ENCODE results near the gene ACSM3. TPM values are rescaled to one million over a fixed set of nuclear protein-coding genes. Genes with fewer than 3 reads are reported as not detected.
A peak's percentile ranks its signal among the peaks of the same experiment; 100 is the strongest.

The ACSM3 gene
- total and polyA plus RNA-seq, 4 donors: 1.7 to 5.2 (median 3.8) TPM

DNA sequence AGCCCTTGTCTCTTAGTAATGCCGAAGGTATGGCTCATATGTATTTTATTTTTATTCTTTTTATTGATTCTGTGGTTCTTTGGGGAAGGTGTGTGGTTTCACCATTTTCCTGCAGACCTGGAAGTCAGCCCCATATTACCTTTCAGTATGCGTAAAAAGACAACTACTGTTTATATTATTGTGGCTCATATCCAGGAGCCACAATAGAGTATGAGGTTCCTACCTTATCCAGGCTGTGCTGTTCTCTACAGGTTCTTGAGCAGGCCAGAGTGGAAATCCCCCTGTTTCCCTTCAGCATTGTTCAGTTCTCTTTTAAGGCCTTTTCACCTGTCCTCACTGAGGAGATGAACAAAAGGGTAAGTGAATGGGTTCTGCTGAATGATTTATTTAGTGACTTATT is 75.7 kb downstream of the ACSM3 start:
- Histone ChIP-seq H3K4me1 (ENCODE audit: control insufficient read depth, insufficient read depth, low read length) (no peaks in the 10 kb centered on the region), H3K36me3 (ENCODE audit: control insufficient read depth, insufficient read depth, low read length) (peaks cover 12% of the 10 kb centered on the region), H3K9me3 (ENCODE audit: control insufficient read depth, insufficient read depth, low read length) (peaks cover 2% of the 10 kb centered on the region), H3K27ac (ENCODE audit: low read depth, low read length) (no peak overlapping the region), H3K4me3 (ENCODE audit: low read depth, low read length) (no peak overlapping the region), H3K27me3 (ENCODE audit: control insufficient read depth, insufficient read depth, low read length) (no peaks in the 10 kb centered on the region)
- no CpG with 5 or more reads among the region's 2 CpGs for WGBS (ENCODE audit: insufficient coverage)
- DNase-seq (ENCODE audit: low read depth in 4 of 6, low spot score in 6 of 6): no peak

- no peak overlapping the region for H3K4me3 ChIP-seq (ENCODE audit: low read depth, low read length)
- H3K27ac ChIP-seq (ENCODE audit: low read depth, low read length): no peak overlapping the region
- no peaks in the 10 kb centered on the region for H3K4me1 ChIP-seq (ENCODE audit: control insufficient read depth, insufficient read depth, low read length)
- no peak for DNase-seq (ENCODE audit: low read depth in 4 of 6, low spot score in 6 of 6)
- peaks cover 11% of the 10 kb centered on the region for H3K36me3 ChIP-seq (ENCODE audit: control insufficient read depth, insufficient read depth, low read length)
- no peaks in the 10 kb centered on the region for H3K9me3 ChIP-seq (ENCODE audit: control insufficient read depth, insufficient read depth, low read length)
- no peaks in the 10 kb centered on the region for H3K27me3 ChIP-seq (ENCODE audit: control insufficient read depth, insufficient read depth, low read length)
- WGBS (ENCODE audit: insufficient coverage): no CpG with 5 or more reads among the region's 2 CpGs
Measured at GRCh38 chr16:20844054-20844453, 80.2 kb downstream of the ACSM3 start.

DNA sequence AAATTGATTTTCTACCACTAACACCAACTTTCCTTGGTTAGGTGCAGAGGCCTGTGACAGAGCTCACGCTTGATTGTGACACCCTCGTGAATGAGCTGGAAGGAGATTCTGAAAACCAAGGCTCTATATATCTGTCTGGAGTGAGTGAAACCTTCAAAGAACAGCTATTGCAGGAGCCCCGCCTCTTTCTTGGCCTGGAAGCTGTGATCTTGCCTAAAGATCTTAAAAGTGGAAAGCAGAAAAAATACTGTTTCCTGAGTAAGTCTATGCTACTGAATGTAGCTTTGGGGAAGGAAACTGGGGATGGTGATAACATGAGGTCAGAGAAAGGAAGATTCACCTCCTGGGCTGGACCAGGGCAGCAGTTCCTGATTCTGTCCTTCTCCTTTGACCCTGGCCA is 80.8 kb downstream of the ACSM3 start:
- H3K27me3 ChIP-seq (ENCODE audit: control insufficient read depth, insufficient read depth, low read length): no peaks in the 10 kb centered on the region
- 83% methylated on average over 3 of the region's 3 CpGs for WGBS (ENCODE audit: insufficient coverage)

DNA sequence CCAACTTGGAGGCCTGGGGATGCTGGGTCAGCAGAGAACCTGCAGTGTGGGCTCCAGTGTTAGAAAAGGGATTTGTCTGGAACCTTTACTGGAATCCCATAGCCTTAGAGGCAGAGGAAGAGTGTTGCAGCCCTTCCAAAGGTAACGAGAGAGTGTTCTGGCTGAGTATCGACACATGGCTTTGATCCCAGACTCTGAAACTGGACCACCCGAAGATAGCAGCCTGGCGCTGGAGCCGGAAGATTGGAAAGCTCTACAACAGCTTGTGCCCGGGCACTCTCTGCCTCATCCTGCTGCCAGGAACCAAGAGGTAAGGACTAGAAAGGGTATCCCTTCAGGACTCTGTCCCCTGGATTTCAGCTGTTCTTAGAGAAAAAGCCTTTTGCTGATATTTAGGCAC is 82.2 kb downstream of the ACSM3 start:
- H3K9me3 ChIP-seq (ENCODE audit: control insufficient read depth, insufficient read depth, low read length): no peaks in the 10 kb centered on the region
- peaks cover 13% of the 10 kb centered on the region for H3K36me3 ChIP-seq (ENCODE audit: control insufficient read depth, insufficient read depth, low read length)
- H3K27me3 ChIP-seq (ENCODE audit: control insufficient read depth, insufficient read depth, low read length): no peaks in the 10 kb centered on the region
- WGBS (ENCODE audit: insufficient coverage): 84% methylated on average over 6 of the region's 6 CpGs
- no peaks in the 10 kb centered on the region for H3K4me1 ChIP-seq (ENCODE audit: control insufficient read depth, insufficient read depth, low read length)
- no peak overlapping the region for H3K4me3 ChIP-seq (ENCODE audit: low read depth, low read length)
- DNase-seq (ENCODE audit: low read depth in 4 of 6, low spot score in 6 of 6): peak in 1 of 6 donors; percentile 33
- no peak overlapping the region for H3K27ac ChIP-seq (ENCODE audit: low read depth, low read length)

More for the DNA sequence above, 80.8 kb downstream of the ACSM3 start:
- Histone ChIP-seq H3K36me3 (ENCODE audit: control insufficient read depth, insufficient read depth, low read length) (peaks cover 13% of the 10 kb centered on the region), H3K27ac (ENCODE audit: low read depth, low read length) (no peak overlapping the region), H3K9me3 (ENCODE audit: control insufficient read depth, insufficient read depth, low read length) (no peaks in the 10 kb centered on the region), H3K4me1 (ENCODE audit: control insufficient read depth, insufficient read depth, low read length) (no peaks in the 10 kb centered on the region), H3K4me3 (ENCODE audit: low read depth, low read length) (no peak overlapping the region)
- DNase-seq (ENCODE audit: low read depth in 4 of 6, low spot score in 6 of 6): no peak

DNA sequence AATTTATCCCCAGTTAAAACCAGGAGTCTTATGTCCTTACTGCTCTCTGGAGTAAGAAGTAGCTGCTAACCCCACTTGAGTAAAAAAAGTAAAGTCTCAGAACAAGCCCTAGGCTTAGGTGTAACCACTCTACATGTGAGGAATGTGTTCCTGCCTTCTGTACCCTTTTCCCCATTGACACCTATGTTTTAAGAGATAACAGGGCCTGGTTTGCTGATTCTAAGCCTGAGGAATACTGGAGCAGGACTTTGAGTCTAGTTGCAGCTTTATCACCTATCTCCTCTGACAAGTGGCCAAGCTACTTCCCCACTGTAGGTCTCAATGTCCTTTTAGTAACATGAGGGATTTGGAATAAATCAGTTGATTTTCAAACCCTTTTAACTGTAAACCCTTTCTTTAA is 82.7 kb downstream of the ACSM3 start:
- peaks cover 13% of the 10 kb centered on the region for H3K36me3 ChIP-seq (ENCODE audit: control insufficient read depth, insufficient read depth, low read length)
- no peaks in the 10 kb centered on the region for H3K9me3 ChIP-seq (ENCODE audit: control insufficient read depth, insufficient read depth, low read length)
- no peaks in the 10 kb centered on the region for H3K27me3 ChIP-seq (ENCODE audit: control insufficient read depth, insufficient read depth, low read length)
- H3K4me3 ChIP-seq (ENCODE audit: low read depth, low read length): no peak overlapping the region
- no peak for DNase-seq (ENCODE audit: low read depth in 4 of 6, low spot score in 6 of 6)
- no peak overlapping the region for H3K27ac ChIP-seq (ENCODE audit: low read depth, low read length)
- peaks cover under 1% of the 10 kb centered on the region for H3K4me1 ChIP-seq (ENCODE audit: control insufficient read depth, insufficient read depth, low read length)

Small RNAs within 50 kb of the gene (small RNA-seq; reads per million reads assigned to genes)
- gene RF00618 (ENCODE audit: low replicate concordance): not detected
- not detected for gene RNU6-944P (ENCODE audit: low replicate concordance)

Other genes with a start within 250 kb of the ACSM3 start
- gene ACSM2B, start 187.6 kb upstream of the ACSM3 start, total RNA-seq: not detected
- gene ACSM2B, start 187.6 kb upstream of the ACSM3 start, polyA plus RNA-seq (ENCODE audit: insufficient read length in 2 of 2): under 1 TPM in 1 of 2 donors, not detected in 1; 0.99 TPM
- gene ACSM1, start 66.3 kb upstream of the ACSM3 start, total RNA-seq: under 1 TPM; 0.10 to 0.22 TPM
- gene ACSM1, start 66.3 kb upstream of the ACSM3 start, polyA plus RNA-seq (ENCODE audit: insufficient read length in 2 of 2): under 1 TPM; 0.11 to 0.22 TPM
- gene THUMPD1, start 22.2 kb upstream of the ACSM3 start, total RNA-seq: 10 to 100 TPM; 48.4 to 58.9 TPM
- gene THUMPD1, start 22.2 kb upstream of the ACSM3 start, polyA plus RNA-seq (ENCODE audit: insufficient read length in 2 of 2): 10 to 100 TPM; 36.7 to 41.1 TPM
- gene ERI2, start 42.5 kb downstream of the ACSM3 start, total RNA-seq: 10 to 100 TPM; 26.0 to 34.1 TPM
- 10 to 100 TPM; 23.1 to 23.5 TPM for gene ERI2, start 42.5 kb downstream of the ACSM3 start, polyA plus RNA-seq (ENCODE audit: insufficient read length in 2 of 2)
- gene REXO5, start 42.5 kb downstream of the ACSM3 start, total RNA-seq: 10 to 100 TPM; 10.8 to 11.6 TPM
- gene REXO5, start 42.5 kb downstream of the ACSM3 start, polyA plus RNA-seq (ENCODE audit: insufficient read length in 2 of 2): 10 to 100 TPM; 11.5 to 12.7 TPM
- gene DCUN1D3, start 136.3 kb downstream of the ACSM3 start, total RNA-seq: 10 to 100 TPM in 1 of 2 donors, 1 to 10 TPM in 1; 8.9 to 14.0 TPM
- gene DCUN1D3, start 136.3 kb downstream of the ACSM3 start, polyA plus RNA-seq (ENCODE audit: insufficient read length in 2 of 2): 1 to 10 TPM; 5.9 TPM
- 10 to 100 TPM; 36.6 to 43.9 TPM for gene LYRM1, start 136.8 kb downstream of the ACSM3 start, total RNA-seq
- gene LYRM1, start 136.8 kb downstream of the ACSM3 start, polyA plus RNA-seq (ENCODE audit: insufficient read length in 2 of 2): 10 to 100 TPM; 38.3 to 39.0 TPM